ENCODE data around the gene TRIM58.

GRCh38 chr1:247884797-247885413, 27.9 kb downstream of the TRIM58 start:
- no peak for TF ChIP-seq ZNF274 (IDR thresholded peaks at IDR 0.05; ENCODE audit: low read depth, low read length)
- no peak for TF ChIP-seq YY1 (IDR thresholded peaks at IDR 0.05; ENCODE audit: insufficient read depth, insufficient read length)

All from NT2/D1 (cell line).